Endothelial cell of umbilical vein (primary cell): ENCODE results near the gene EPN2. TPM values are rescaled to one million over a fixed set of nuclear protein-coding genes. Genes with fewer than 3 reads are reported as not detected.

Experiments used
- BruUV-seq: library from RNA; stranded (reverse); fragments of 400-500 nt; replicated peaks from 2 replicates; lab custom pipeline; 2021; lab: Mats Ljungman, UMichigan
- CTCF ChIA-PET: fragments of 300-600, 350-600 bp; sonication (Branson Sonifier 250); formaldehyde crosslinking; loops from one replicate; lab custom pipeline; 2021; ENCODE audit warnings: antibody characterized with exemption, inconsistent platforms; lab: Charles Lee
- POLR2A ChIA-PET: fragments of 300-600, 350-600 bp; sonication (Branson Sonifier 250); formaldehyde crosslinking; loops from one replicate; lab custom pipeline; 2021; ENCODE audit warnings: antibody characterized with exemption, inconsistent platforms; lab: Charles Lee
- DNase-seq: peaks from one replicate; pipeline ENCODE4 v3.0.0-alpha.2; 2011; ENCODE audit warnings: low read depth, low spot score
- FAIRE-seq: peaks from 2 replicates; lab custom pipeline; 2011; peaks lifted over from hg19 to GRCh38; lab: Jason Lieb, UNC
- H2AFZ ChIP-seq: 2 replicates; pipeline ENCODE4 v1.6.0; 2012; ENCODE audit warnings: low read depth, low read length, control low read depth, inconsistent platforms
- H3K27ac ChIP-seq: 2 replicates; pipeline ENCODE4 v1.5.1; 2011; ENCODE audit warnings: low read depth, mild to moderate bottlenecking, control low read depth, low read length, moderate library complexity; ENCODE audit not compliant: insufficient read depth
- H3K27me3 ChIP-seq, 2 experiments: 2 replicates each; pipeline versions ENCODE4 v1.6.0 to v1.6.1; 2011; ENCODE audit warnings: low read length in 2 of 2, mixed read lengths in 1 of 2; ENCODE audit not compliant: control insufficient read depth in 2 of 2, insufficient read depth in 2 of 2
- H3K36me3 ChIP-seq, 2 experiments: 2 replicates in 1 of 2; 3 replicates in 1 of 2; pipeline ENCODE4 v1.5.1; 2011; ENCODE audit warnings: low read length in 2 of 2, mild to moderate bottlenecking in 1 of 2, moderate library complexity in 1 of 2; ENCODE audit not compliant: control insufficient read depth in 2 of 2, insufficient read depth in 2 of 2; ENCODE audit errors: extremely low read depth in 1 of 2
- H3K4me1 ChIP-seq: 3 replicates; pipeline ENCODE4 v1.5.1; 2011; ENCODE audit warnings: mild to moderate bottlenecking, low read length; ENCODE audit not compliant: control insufficient read depth, insufficient read depth; ENCODE audit errors: extremely low read depth
- H3K4me2 ChIP-seq: 2 replicates; pipeline ENCODE4 v1.6.1; 2011; ENCODE audit warnings: low read length, control low read depth, mixed read lengths; ENCODE audit not compliant: insufficient read depth
- H3K4me3 ChIP-seq, 3 experiments: fragments of 200-600 bp in 1 of 3; sonication (generic), shearing (Covaris generic) in 1 of 3; replicated peaks in 1 of 3; 2 replicates each; pipeline ENCODE4 v1.5.1; 2011 to 2016; ENCODE audit warnings: control low read depth in 3 of 3, low read length in 3 of 3, mild to moderate bottlenecking in 2 of 3, inconsistent platforms in 1 of 3, low read depth in 1 of 3, moderate library complexity in 1 of 3; ENCODE audit not compliant: insufficient read depth in 1 of 3
- H3K79me2 ChIP-seq: 2 replicates; pipeline ENCODE4 v1.6.0; 2012; ENCODE audit warnings: low read length, inconsistent platforms; ENCODE audit not compliant: control insufficient read depth, insufficient read depth
- H3K9ac ChIP-seq: replicated peaks from 2 replicates; pipeline ENCODE3; 2011; ENCODE audit warnings: low read length, control low read depth; ENCODE audit not compliant: insufficient read depth; ENCODE audit errors: extremely low read depth
- H3K9me1 ChIP-seq: replicated peaks from 3 replicates; pipeline ENCODE4 v1.6.0; 2011; ENCODE audit warnings: mild to moderate bottlenecking, low read length; ENCODE audit not compliant: control insufficient read depth, insufficient read depth; ENCODE audit errors: extremely low read depth
- H3K9me3 ChIP-seq: replicated peaks from 2 replicates; pipeline ENCODE4 v1.5.1; 2012; ENCODE audit warnings: low read length, inconsistent platforms; ENCODE audit not compliant: control insufficient read depth, insufficient read depth
- H4K20me1 ChIP-seq: replicated peaks from 2 replicates; pipeline ENCODE3; 2011; ENCODE audit warnings: mild to moderate bottlenecking, low read length; ENCODE audit not compliant: control insufficient read depth, insufficient read depth; ENCODE audit errors: extremely low read depth
- EZH2 ChIP-seq: IDR thresholded peaks from 2 replicates; pipeline ENCODE4 v1.6.1; 2012; ENCODE audit warnings: borderline replicate concordance, low read depth, mild to moderate bottlenecking, moderate library complexity, low read length, inconsistent platforms; ENCODE audit not compliant: severe bottlenecking
- FOS ChIP-seq: IDR thresholded peaks from 2 replicates; pipeline ENCODE4 v1.6.1; 2011; ENCODE audit warnings: mild to moderate bottlenecking, low read length, moderate library complexity, borderline replicate concordance; ENCODE audit not compliant: insufficient read depth
- GATA2 ChIP-seq: IDR thresholded peaks from 2 replicates; pipeline ENCODE4 v1.7.0; 2011; ENCODE audit warnings: low read depth, mild to moderate bottlenecking, moderate library complexity, mixed read lengths, low read length; ENCODE audit not compliant: insufficient read length, insufficient read depth
- JUN ChIP-seq: IDR thresholded peaks from 2 replicates; pipeline ENCODE4 v1.6.1; 2011; ENCODE audit warnings: borderline replicate concordance, low read depth; ENCODE audit not compliant: insufficient read length, insufficient read depth
- MYC ChIP-seq: IDR thresholded peaks from one replicate; pipeline ENCODE4 v1.6.1; 2011; ENCODE audit warnings: mild to moderate bottlenecking, low read depth, low read length
- POLR2A ChIP-seq: IDR thresholded peaks from 2 replicates; pipeline ENCODE4 v1.6.1; 2012; ENCODE audit warnings: low read depth, mild to moderate bottlenecking, control low read depth, low read length
- POLR2AphosphoS5 ChIP-seq: IDR thresholded peaks from 2 replicates; pipeline ENCODE4 v1.6.1; 2012; ENCODE audit warnings: low read depth, mild to moderate bottlenecking, control low read depth, low read length, moderate library complexity; ENCODE audit not compliant: insufficient read depth
- dilution Hi-C: fragments of 300-500 bp; cut with MboI; formaldehyde crosslinking; loops from one replicate; pipeline ENCODE4 v1.15.0; 2019; ENCODE audit warnings: low sequenced_read_pairs; ENCODE audit not compliant: extremely low pct_ligation_motif_present
- intact Hi-C: fragments of 100-400 bp; cut with micrococcal nuclease; formaldehyde crosslinking; loops from one replicate; pipeline ENCODE4 v1.10.0; 2022
- polyA plus RNA-seq, 4 experiments: library from polyadenylated mRNA; depleted of rRNA in 3 of 4; stranded (reverse) in 3 of 4; unstranded in 1 of 4; fragments of >200 nt; gene quantifications; 2 replicates each; pipeline versions ENCODE4 v1.2.1 to v1.2.3, GENCODE V29; 2011 to 2012; ENCODE audit warnings: missing spikeins in 1 of 4
- total RNA-seq: library from RNA; stranded (reverse); gene quantifications from 2 replicates; pipeline ENCODE4 v1.2.3, GENCODE V29; 2021
- TF ChIP-seq, protein P1 (sequence below): IDR thresholded peaks from 2 replicates; pipeline ENCODE4 v1.6.1; 2011; ENCODE audit not compliant: insufficient read depth, insufficient read length
- TF ChIP-seq, protein P2 (sequence below), 2 donors: IDR thresholded peaks; 1 replicate in 1 of 2; 2 replicates in 1 of 2; pipeline ENCODE4 v1.5.1; 2011; ENCODE audit warnings: low read length in 2 of 2, mild to moderate bottlenecking in 2 of 2, moderate library complexity in 2 of 2, control low read depth in 1 of 2, inconsistent platforms in 1 of 2, low read depth in 1 of 2; ENCODE audit not compliant: insufficient read depth in 1 of 2; ENCODE audit errors: extremely low read depth in 1 of 2

EPN2 gene
- total and polyA plus RNA-seq, 2 donors (not counting 3 experiments of a cell fraction or from before 2014, with no cell fraction given): 40.3 to 70.5 TPM

DNA sequence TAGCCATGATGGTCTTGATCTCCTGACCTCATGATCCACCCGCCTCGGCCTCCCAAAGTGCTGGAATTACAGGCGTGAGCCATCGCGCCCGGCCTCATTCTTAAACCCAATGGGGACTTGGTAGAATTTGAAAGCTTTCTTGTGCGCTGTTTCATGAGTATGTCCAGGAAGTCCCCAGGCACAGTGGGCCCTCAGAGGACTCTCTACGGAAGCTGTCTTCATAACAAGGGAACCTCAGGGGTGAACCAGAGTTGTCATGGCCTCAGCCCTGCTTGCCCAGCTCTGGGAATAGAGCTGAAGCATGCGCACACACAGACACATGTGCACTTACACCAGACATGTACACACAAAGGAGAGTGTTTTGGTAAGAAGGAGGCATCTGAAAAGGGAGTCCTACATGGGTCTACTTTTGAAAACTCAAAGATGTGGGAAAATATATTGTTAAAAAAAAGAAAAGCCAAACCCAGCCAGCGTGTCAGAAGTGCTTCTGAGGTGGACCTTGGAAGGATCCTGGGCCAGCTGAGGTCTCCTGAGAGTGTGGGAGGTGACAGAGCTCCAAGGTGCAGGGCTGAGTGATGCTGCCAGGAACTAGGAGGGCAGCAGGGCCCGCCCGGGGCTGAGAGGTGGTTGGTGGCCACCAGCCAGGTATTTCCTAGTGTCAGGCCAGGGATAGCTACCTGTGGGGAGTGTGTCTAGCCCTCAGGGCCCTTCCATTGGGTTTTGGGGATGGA, 54.6 kb downstream of the EPN2 start:
- Histone ChIP-seq H3K9me3 (no peaks in the 10 kb centered on the region), H3K4me2 (no peak overlapping the region), H3K9ac (no peak overlapping the region), H3K36me3 (peaks cover 0 to 3% of the 10 kb centered on the region in 2 experiments), H3K79me2 (peaks cover 12% of the 10 kb centered on the region), H3K4me3 (no peak overlapping the region), H3K27me3 (no peaks in the 10 kb centered on the region), H2AFZ (no peak overlapping the region), H4K20me1 (no peaks in the 10 kb centered on the region), H3K9me1 (no peaks in the 10 kb centered on the region), H3K27ac (no peak overlapping the region), H3K4me1 (no peaks in the 10 kb centered on the region)
- no peak for FAIRE-seq
- POLR2A ChIA-PET: no interaction called here
- intact Hi-C loops (no loop called here), dilution Hi-C loops (no loop called here)
- CTCF ChIA-PET: interaction anchor here (2.2 kb wide), 1 partner anchor 9 kb away, joined by 5 read pairs; no protein-coding TSS in a partner anchor
- DNase-seq: no peak
- no peak for TF ChIP-seq MYC
- no peak for TF ChIP-seq POLR2A
- no peak for TF ChIP-seq POLR2AphosphoS5
- TF ChIP-seq EZH2: no peak
- TF ChIP-seq, protein P1, sequence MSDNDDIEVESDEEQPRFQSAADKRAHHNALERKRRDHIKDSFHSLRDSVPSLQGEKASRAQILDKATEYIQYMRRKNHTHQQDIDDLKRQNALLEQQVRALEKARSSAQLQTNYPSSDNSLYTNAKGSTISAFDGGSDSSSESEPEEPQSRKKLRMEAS: no peak
- TF ChIP-seq FOS: no peak
- TF ChIP-seq, protein P2, sequence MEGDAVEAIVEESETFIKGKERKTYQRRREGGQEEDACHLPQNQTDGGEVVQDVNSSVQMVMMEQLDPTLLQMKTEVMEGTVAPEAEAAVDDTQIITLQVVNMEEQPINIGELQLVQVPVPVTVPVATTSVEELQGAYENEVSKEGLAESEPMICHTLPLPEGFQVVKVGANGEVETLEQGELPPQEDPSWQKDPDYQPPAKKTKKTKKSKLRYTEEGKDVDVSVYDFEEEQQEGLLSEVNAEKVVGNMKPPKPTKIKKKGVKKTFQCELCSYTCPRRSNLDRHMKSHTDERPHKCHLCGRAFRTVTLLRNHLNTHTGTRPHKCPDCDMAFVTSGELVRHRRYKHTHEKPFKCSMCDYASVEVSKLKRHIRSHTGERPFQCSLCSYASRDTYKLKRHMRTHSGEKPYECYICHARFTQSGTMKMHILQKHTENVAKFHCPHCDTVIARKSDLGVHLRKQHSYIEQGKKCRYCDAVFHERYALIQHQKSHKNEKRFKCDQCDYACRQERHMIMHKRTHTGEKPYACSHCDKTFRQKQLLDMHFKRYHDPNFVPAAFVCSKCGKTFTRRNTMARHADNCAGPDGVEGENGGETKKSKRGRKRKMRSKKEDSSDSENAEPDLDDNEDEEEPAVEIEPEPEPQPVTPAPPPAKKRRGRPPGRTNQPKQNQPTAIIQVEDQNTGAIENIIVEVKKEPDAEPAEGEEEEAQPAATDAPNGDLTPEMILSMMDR (IDR thresholded peaks at IDR 0.05; ENCODE audit: extremely low read depth in 1 of 2, insufficient read depth in 1 of 2, low read depth in 1 of 2, low read length in 2 of 2): no peak
- TF ChIP-seq JUN: no peak
- no peak for TF ChIP-seq GATA2
- no TSS peak for BruUV-seq
